ENCODE results near the gene MAP3K10. TPM values are rescaled to one million over a fixed set of nuclear protein-coding genes. Genes with fewer than 3 reads are reported as not detected.

MAP3K10 gene
- polyA plus RNA-seq, 1 of the 3 experiments (the other 2 are of a cell fraction), result 10.7 TPM

- Histone ChIP-seq H3K27me3 (ENCODE audit: insufficient read depth) (no peaks in the 10 kb centered on the region), H3K9me3 (no peaks in the 10 kb centered on the region), H3K4me2 (no peak overlapping the region), H3K36me3 (replicated peaks in 1 of 2; ENCODE audit: control insufficient read depth in 1 of 2, insufficient read depth in 2 of 2, low read length in 1 of 2) (peaks cover 0 to 36% of the 10 kb centered on the region in 2 experiments), H2AFZ (ENCODE audit: low read depth) (no peak overlapping the region), H3K79me2 (ENCODE audit: insufficient read depth) (peaks cover 11% of the 10 kb centered on the region; the same call in 1 of the 2 replicates), H3K4me3 (ENCODE audit: low read depth in 2 of 2, low read length in 1 of 2) (no peak overlapping the region), H3F3A (replicated peaks; ENCODE audit: insufficient read depth) (no peaks in the 10 kb centered on the region), H4K20me1 (ENCODE audit: insufficient read depth) (peaks cover 11% of the 10 kb centered on the region), H3K4me1 (ENCODE audit: control insufficient read depth in 1 of 2, insufficient read depth in 2 of 2, low read depth in 1 of 2, low read length in 1 of 2) (no peaks in the 10 kb centered on the region; a peak in 1 of 4 replicates), H3K9ac (no peak overlapping the region), H3K9me2 (no peaks in the 10 kb centered on the region), H3K27ac (ENCODE audit: low read depth in 2 of 2, low read length in 1 of 2) (no peak overlapping the region)
- no peak for DNase-seq
- TF ChIP-seq PBX3 (IDR thresholded peaks at IDR 0.05), result no peak
- WGBS (ENCODE audit: low lambda C conversion rate), result 87% methylated on average over 11 of the region's 12 CpGs
- CTCF ChIA-PET, result interaction anchor here (0.8 to 1.9 kb wide), 2 partner anchors 20 to 25 kb away, joined by 3 to 4 read pairs; no protein-coding TSS in a partner anchor
- POLR2A ChIA-PET, result no interaction called here
These were observed 51.3 kb downstream of the MAP3K10 start for GRCh38 chr19:40242480-40242879.

- CTCF ChIA-PET, result interaction anchor here (0.6 to 1.9 kb wide), 4 partner anchors 9 to 37 kb away, joined by 3 to 5 read pairs (median 4); no protein-coding TSS in a partner anchor
- no peaks in the 10 kb centered on the region for H3K27me3 ChIP-seq (ENCODE audit: insufficient read depth)
- peaks cover 11% of the 10 kb centered on the region; the same call in 1 of the 2 replicates for H3K79me2 ChIP-seq (ENCODE audit: insufficient read depth)
- H3K4me1 ChIP-seq (ENCODE audit: control insufficient read depth in 1 of 2, insufficient read depth in 2 of 2, low read depth in 1 of 2, low read length in 1 of 2), result no peaks in the 10 kb centered on the region; a peak in 1 of 4 replicates
- H3K9ac ChIP-seq, result no peak overlapping the region
- POLR2A ChIA-PET, result no interaction called here
- no peak for DNase-seq
- peaks cover 14% of the 10 kb centered on the region for H4K20me1 ChIP-seq (ENCODE audit: insufficient read depth)
- no peak for TF ChIP-seq RFX5 (IDR thresholded peaks at IDR 0.05; ENCODE audit: low read length)
- no peak for TF ChIP-seq USF2 (IDR thresholded peaks at IDR 0.05; ENCODE audit: borderline replicate concordance, low read depth, low read length)
- no peak for TF ChIP-seq GATA2 (CRISPR knock-in tag; IDR thresholded peaks at IDR 0.05)
- TF ChIP-seq POLR2AphosphoS5 (IDR thresholded peaks at IDR 0.05; ENCODE audit: low read depth, low read length), result no peak
- no peak for TF ChIP-seq MXI1 (IDR thresholded peaks at IDR 0.05; ENCODE audit: low read depth, low read length)
- no peak for TF ChIP-seq PBX3 (IDR thresholded peaks at IDR 0.05)
- TF ChIP-seq ELF1 (IDR thresholded peaks at IDR 0.05), result no peak
- no peak for TF ChIP-seq TAF1 (IDR thresholded peaks at IDR 0.05; ENCODE audit: borderline replicate concordance, low read depth, low read length)
- TF ChIP-seq SMC3 (IDR thresholded peaks at IDR 0.05; ENCODE audit: low read depth, low read length), result no peak
- no peak for TF ChIP-seq TEAD4 (IDR thresholded peaks at IDR 0.05; ENCODE audit: borderline replicate concordance, insufficient read depth)
- TF ChIP-seq ZBTB33 (IDR thresholded peaks at IDR 0.05; ENCODE audit: borderline replicate concordance, low read depth), result no peak
- no peak for TF ChIP-seq EP300 (IDR thresholded peaks at IDR 0.05; ENCODE audit: borderline replicate concordance in 1 of 2, low read depth in 1 of 2, low read length in 1 of 2)
- no peak for TF ChIP-seq NRF1 (IDR thresholded peaks at IDR 0.05; ENCODE audit: low read depth, low read length)
- TF ChIP-seq YY1 (IDR thresholded peaks at IDR 0.05; ENCODE audit: low read depth), result no peak
- TF ChIP-seq USF1 (IDR thresholded peaks at IDR 0.05; ENCODE audit: borderline replicate concordance, low read depth), result no peak
- TF ChIP-seq RXRA (IDR thresholded peaks at IDR 0.05; ENCODE audit: borderline replicate concordance, low read depth), result no peak
- TF ChIP-seq RCOR1 (IDR thresholded peaks at IDR 0.05; ENCODE audit: low read length), result no peak
- TF ChIP-seq TCF12 (IDR thresholded peaks at IDR 0.05), result no peak
- no peak for TF ChIP-seq FOXM1 (IDR thresholded peaks at IDR 0.05; ENCODE audit: low read depth)
- no peak overlapping the region for H2AFZ ChIP-seq (ENCODE audit: low read depth)
- H3K4me3 ChIP-seq (ENCODE audit: low read depth in 2 of 2, low read length in 1 of 2), result no peak overlapping the region
- H3K9me3 ChIP-seq, result no peaks in the 10 kb centered on the region
- no peak overlapping the region for H3K4me2 ChIP-seq
- no peaks in the 10 kb centered on the region for H3K9me2 ChIP-seq
- peaks cover 0 to 29% of the 10 kb centered on the region in 2 experiments for H3K36me3 ChIP-seq (replicated peaks in 1 of 2; ENCODE audit: control insufficient read depth in 1 of 2, insufficient read depth in 2 of 2, low read length in 1 of 2)
- H3K27ac ChIP-seq (ENCODE audit: low read depth in 2 of 2, low read length in 1 of 2), result no peak overlapping the region
- no peaks in the 10 kb centered on the region for H3F3A ChIP-seq (replicated peaks; ENCODE audit: insufficient read depth)
- WGBS (ENCODE audit: low lambda C conversion rate), result 96% methylated on average over 2 of the region's 2 CpGs
These were observed 52.0 kb downstream of the MAP3K10 start for GRCh38 chr19:40243181-40243580.

Data from SK-N-SH (cell line).